GM23338 (cell line): ENCODE results near the gene ATP6V1F. TPM values are rescaled to one million over a fixed set of nuclear protein-coding genes. Genes with fewer than 3 reads are reported as not detected.

ENCODE experiments used
- ATAC-seq: fragments of 200-7000 bp; cut with Tn5 transposase; 3 replicates; pipeline ENCODE4 v1.9.1; 2020
- DNase-seq: peaks from one replicate; pipeline ENCODE4 v3.0.0-alpha.2; 2015; ENCODE audit warnings: low spot score
- H2AFZ ChIP-seq: fragments of 200-600 bp; sonication (generic); 2 replicates; pipeline ENCODE4 v1.8.0; 2016; ENCODE audit warnings: antibody characterized with exemption, mild to moderate bottlenecking, moderate library complexity
- H3F3A ChIP-seq: fragments of 200-600 bp; sonication (generic); replicated peaks from 2 replicates; pipeline ENCODE4 v1.8.0; 2017; ENCODE audit warnings: antibody characterized with exemption, mixed run types, low read depth
- H3K27ac ChIP-seq: fragments of 200-600 bp; sonication (generic); 2 replicates; pipeline ENCODE4 v1.6.1; 2016; ENCODE audit warnings: low read depth
- H3K27me3 ChIP-seq: fragments of 200-600 bp; sonication (generic); 2 replicates; pipeline ENCODE4 v1.8.0; 2016; ENCODE audit warnings: mild to moderate bottlenecking, mixed run types, moderate library complexity; ENCODE audit not compliant: insufficient read depth
- H3K36me3 ChIP-seq: fragments of 200-600 bp; sonication (generic); 2 replicates; pipeline ENCODE4 v1.8.0; 2016; ENCODE audit warnings: mild to moderate bottlenecking; ENCODE audit not compliant: insufficient read depth
- H3K4me1 ChIP-seq: fragments of 200-600 bp; sonication (generic); 2 replicates; pipeline ENCODE4 v1.8.0; 2016; ENCODE audit warnings: mild to moderate bottlenecking, moderate library complexity; ENCODE audit not compliant: insufficient read depth
- H3K4me2 ChIP-seq: fragments of 200-600 bp; sonication (generic); 2 replicates; pipeline ENCODE4 v1.7.1; 2017; ENCODE audit warnings: mixed run types
- H3K4me3 ChIP-seq: fragments of 200-600 bp; sonication (generic); 2 replicates; pipeline ENCODE4 v1.6.1; 2016; ENCODE audit warnings: mixed run types
- H3K79me2 ChIP-seq: fragments of 200-600 bp; sonication (generic); replicated peaks from 2 replicates; pipeline ENCODE4 v1.8.0; 2017; ENCODE audit warnings: mild to moderate bottlenecking; ENCODE audit not compliant: insufficient read depth
- H3K9me2 ChIP-seq: fragments of 200-600 bp; sonication (generic); 2 replicates; pipeline ENCODE4 v1.8.0; 2017; ENCODE audit not compliant: insufficient read depth
- H4K20me1 ChIP-seq: fragments of 200-600 bp; sonication (generic); replicated peaks from 2 replicates; pipeline ENCODE4 v1.8.0; 2017; ENCODE audit warnings: mild to moderate bottlenecking; ENCODE audit not compliant: insufficient read depth
- H3K27ac Mint-ChIP-seq: 2 replicates; pipeline ENCODE4 v1.8.0; 2020; ENCODE audit warnings: inconsistent platforms, mild to moderate bottlenecking, moderate library complexity, mixed read lengths
- H3K27me3 Mint-ChIP-seq: 3 replicates; pipeline ENCODE4 v1.8.0; 2022; ENCODE audit warnings: low read depth, mild to moderate bottlenecking, moderate library complexity, mixed read lengths, inconsistent platforms; ENCODE audit not compliant: insufficient read depth, poor library complexity
- H3K36me3 Mint-ChIP-seq: 3 replicates; pipeline ENCODE4 v1.8.0; 2021; ENCODE audit warnings: low read depth, mild to moderate bottlenecking, inconsistent platforms, moderate library complexity, mixed read lengths
- H3K4me1 Mint-ChIP-seq: 3 replicates; pipeline ENCODE4 v1.8.0; 2020; ENCODE audit warnings: mild to moderate bottlenecking, inconsistent platforms, mixed read lengths
- H3K4me3 Mint-ChIP-seq: 3 replicates; pipeline ENCODE4 v1.8.0; 2021; ENCODE audit warnings: moderate library complexity, mild to moderate bottlenecking, inconsistent platforms, mixed read lengths
- H3K9me3 Mint-ChIP-seq: 3 replicates; pipeline ENCODE4 v1.8.0; 2020; ENCODE audit warnings: moderate library complexity, mild to moderate bottlenecking, inconsistent platforms, mixed read lengths
- CTCF ChIP-seq, 2 experiments: fragments of 200-600 bp in 1 of 2; sonication (generic) in 1 of 2; conservative IDR thresholded peaks; 2 replicates each; pipeline versions ENCODE4 v1.5.1 to v1.6.1; 2016 to 2017; ENCODE audit warnings: antibody characterized with exemption in 2 of 2, low read depth in 2 of 2, mild to moderate bottlenecking in 2 of 2, moderate library complexity in 1 of 2
- EZH2 ChIP-seq: fragments of 200-600 bp; sonication (generic); IDR thresholded peaks from one replicate; pipeline ENCODE4 v1.8.0; 2017; ENCODE audit warnings: antibody characterized with exemption, mild to moderate bottlenecking, low read depth; ENCODE audit not compliant: unreplicated experiment
- EZH2phosphoT487 ChIP-seq: fragments of 200-600 bp; sonication (generic); IDR thresholded peaks from one replicate; pipeline ENCODE4 v1.8.1; 2018; ENCODE audit warnings: antibody characterized with exemption; ENCODE audit not compliant: unreplicated experiment
- STAT1 ChIP-seq: IDR thresholded peaks from one replicate; pipeline ENCODE4 v1.6.1; 2016; ENCODE audit warnings: antibody characterized with exemption; ENCODE audit not compliant: unreplicated experiment
- ZNF331 ChIP-seq: fragments of 250-450 bp; sonication (Bioruptor Pico); IDR thresholded peaks from 2 replicates; pipeline ENCODE4 v1.5.0; 2020; ENCODE audit warnings: low read depth, mild to moderate bottlenecking, moderate library complexity
- ZNF462 ChIP-seq: fragments of 250-450 bp; sonication (Bioruptor Pico); IDR thresholded peaks from 2 replicates; pipeline ENCODE4 v1.5.0; 2020; ENCODE audit warnings: mild to moderate bottlenecking, moderate library complexity
- polyA plus RNA-seq: library from polyadenylated mRNA; unstranded; fragments of >200 nt; fragmentation: Nextera tagmentation; extraction: Ambion mirVana; gene quantifications from 2 replicates; pipeline ENCODE4 v1.2.1, GENCODE V29; 2016
- total RNA-seq: library from RNA; depleted of rRNA; stranded (reverse); fragments of >200 nt; shearing (Covaris generic); gene quantifications from 2 replicates; pipeline ENCODE4 v1.2.3, GENCODE V29; 2014

The ATP6V1F gene
- total and polyA plus RNA-seq, 2 experiments from 2014 or later = 66.5 to 271 TPM

DNA sequence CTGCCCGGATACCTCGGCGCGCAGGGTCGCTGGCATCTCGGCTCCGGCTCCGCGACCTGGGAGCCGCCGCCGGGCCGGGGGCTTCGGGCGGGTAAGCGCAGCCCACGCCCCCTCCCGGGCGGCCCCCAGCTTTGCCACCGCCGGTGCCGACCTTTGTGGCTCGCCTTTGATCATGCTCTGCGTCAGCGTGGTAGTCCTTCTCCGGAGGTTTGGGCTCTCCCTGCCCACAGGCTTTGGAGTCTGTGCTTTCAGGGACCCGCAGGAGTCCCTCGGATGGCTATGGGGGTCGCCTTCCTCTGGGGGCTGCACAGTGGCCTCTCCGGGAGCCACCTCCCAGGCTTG is 7.3 kb downstream of the ATP6V1F start (continued):
- TF ChIP-seq ZNF462 (CRISPR knock-in tag) (no peak), CTCF (conservative IDR thresholded peaks at IDR 0.05; ENCODE audit: low read depth in 2 of 2) (no peak), EZH2 (no peak)

GRCh38 chr7:128871050-128871449 is 8.4 kb downstream of the ATP6V1F start:
- Mint-ChIP-seq H3K36me3 (no peaks in the 10 kb centered on the region; the same call in 1 of the 3 replicates), H3K4me1 (peaks cover 26% of the 10 kb centered on the region), H3K4me3 (no peak overlapping the region; the same call in 2 of the 3 replicates), H3K27me3 (peaks cover 42% of the 10 kb centered on the region), H3K27ac (no peak overlapping the region), H3K9me3 (no peaks in the 10 kb centered on the region; the same call in 2 of the 3 replicates)
- ATAC-seq (no peak), DNase-seq (no peak)
- Histone ChIP-seq H3K79me2 (no peaks in the 10 kb centered on the region), H3F3A (0 out of 2 replicates have a peak, but pooled peaks cover 12% of the 10 kb centered on the region), H3K4me3 (no peak overlapping the region), H3K4me2 (no peak overlapping the region), H3K27me3 (peaks cover 56% of the 10 kb centered on the region), H3K27ac (no peak overlapping the region), H3K9me2 (no peaks in the 10 kb centered on the region), H2AFZ (no peak overlapping the region), H3K36me3 (no peaks in the 10 kb centered on the region), H3K4me1 (peaks cover 19% of the 10 kb centered on the region), H4K20me1 (peaks cover 3% of the 10 kb centered on the region; the same call in 1 of the 2 replicates)
- TF ChIP-seq ZNF462 (CRISPR knock-in tag) = no peak
- TF ChIP-seq EZH2phosphoT487 = no peak
- TF ChIP-seq EZH2 = no peak
- TF ChIP-seq ZNF331 (CRISPR knock-in tag) = no peak
- TF ChIP-seq STAT1 = no peak
